Panc1 (cell line): ENCODE data around the gene C12orf42. TPM values are rescaled to one million over a fixed set of nuclear protein-coding genes. Genes with fewer than 3 reads are reported as not detected.

Experiments
- ATAC-seq: fragments of 200-7000 bp; cut with Tn5 transposase; 2 replicates; pipeline ENCODE4 v1.9.1; 2020; ENCODE audit warnings: mild to moderate bottlenecking, moderate library complexity
- BruUV-seq: library from RNA; stranded (reverse); fragments of 400-500 nt; replicated peaks from 2 replicates; lab custom pipeline; 2021; lab: Mats Ljungman, UMichigan
- CTCF ChIA-PET: fragments of 300-600 bp; sonication (Branson Sonifier 250); formaldehyde crosslinking; loops from one replicate; lab custom pipeline; 2022; ENCODE audit warnings: antibody characterized with exemption; lab: Charles Lee
- POLR2A ChIA-PET: fragments of 300-600 bp; sonication (Branson Sonifier 250); formaldehyde crosslinking; loops from one replicate; lab custom pipeline; 2022; ENCODE audit warnings: antibody characterized with exemption; lab: Charles Lee
- DNase-seq: peaks from one replicate; pipeline ENCODE4 v3.0.0-alpha.2; 2010; ENCODE audit warnings: low read depth, low spot score
- H3K27ac ChIP-seq: 2 replicates; pipeline ENCODE4 v1.5.1; 2011; ENCODE audit warnings: mild to moderate bottlenecking, low read length, inconsistent platforms
- H3K27me3 ChIP-seq: fragments of 200-500 bp; sonication (Bioruptor generic); 2 replicates; pipeline ENCODE4 v1.6.0; 2014; ENCODE audit warnings: low read length, inconsistent platforms; ENCODE audit not compliant: control insufficient read depth, insufficient read depth
- H3K36me3 ChIP-seq: fragments of 200-500 bp; sonication (Bioruptor generic); 2 replicates; pipeline ENCODE4 v1.5.1; 2014; ENCODE audit warnings: inconsistent platforms, mild to moderate bottlenecking, low read length, moderate library complexity; ENCODE audit not compliant: control insufficient read depth, insufficient read depth
- H3K4me1 ChIP-seq: 2 replicates; pipeline ENCODE4 v1.5.1; 2011; ENCODE audit warnings: inconsistent platforms, mild to moderate bottlenecking, low read length, moderate library complexity; ENCODE audit not compliant: control insufficient read depth, insufficient read depth
- H3K4me3 ChIP-seq, 2 experiments: 2 replicates each; pipeline ENCODE4 v1.5.1; 2011 to 2012; ENCODE audit warnings: low read depth in 2 of 2, low read length in 2 of 2, mild to moderate bottlenecking in 2 of 2, inconsistent platforms in 1 of 2, moderate library complexity in 1 of 2
- H3K9me3 ChIP-seq: fragments of 200-500 bp; sonication (Bioruptor generic); 2 replicates; pipeline ENCODE4 v1.5.1; 2014; ENCODE audit warnings: low read depth, mild to moderate bottlenecking, inconsistent platforms, low read length, moderate library complexity; ENCODE audit not compliant: control insufficient read depth, insufficient read depth
- CTCF ChIP-seq: fragments of 450-650 bp; IDR thresholded peaks from 2 replicates; pipeline ENCODE4 v1.5.1; 2017; ENCODE audit warnings: mild to moderate bottlenecking
- POLR2AphosphoS5 ChIP-seq: IDR thresholded peaks from 2 replicates; pipeline ENCODE4 v1.6.1; 2012; ENCODE audit warnings: mild to moderate bottlenecking, low read depth, low read length, moderate library complexity
- REST ChIP-seq, 2 experiments: IDR thresholded peaks; 2 replicates each; pipeline ENCODE4 v1.6.1; 2011 to 2012; ENCODE audit warnings: low read depth in 2 of 2, control low read depth in 1 of 2, low read length in 1 of 2, mild to moderate bottlenecking in 1 of 2, moderate library complexity in 1 of 2; ENCODE audit not compliant: insufficient read depth in 1 of 2
- SIN3A ChIP-seq: IDR thresholded peaks from 2 replicates; pipeline ENCODE4 v1.6.1; 2012; ENCODE audit warnings: low read depth, mild to moderate bottlenecking, low read length, moderate library complexity, borderline replicate concordance; ENCODE audit not compliant: insufficient read depth
- TCF7L2 ChIP-seq: IDR thresholded peaks from 2 replicates; pipeline ENCODE4 v1.6.1; 2011; ENCODE audit warnings: mild to moderate bottlenecking, low read depth, low read length, inconsistent platforms
- in situ Hi-C: cut with HindIII; loops from 2 replicates; pipeline ENCODE4 v1.10.0; 2016; ENCODE audit warnings: low sequenced_read_pairs, low pct_unique_long_range_greater_than_20kb
- intact Hi-C: fragments of 100-400 bp; cut with micrococcal nuclease; formaldehyde crosslinking; loops from one replicate; pipeline ENCODE4 v1.10.0; 2022; ENCODE audit not compliant: unreplicated experiment
- total RNA-seq: library from RNA; stranded (reverse); gene quantifications from one replicate; pipeline ENCODE4 v1.2.1, GENCODE V29; 2021; ENCODE audit not compliant: unreplicated experiment

The C12orf42 gene
- total RNA-seq, 1 experiment from 2014 or later = not detected

GRCh38 chr12:103523771-103524170 lies 28.0 kb upstream of the C12orf42 start:
- no peaks in the 10 kb centered on the region for H3K36me3 ChIP-seq
- no peak for TF ChIP-seq CTCF
- TF ChIP-seq TCF7L2 = no peak
- TF ChIP-seq SIN3A = no peak
- no peak for TF ChIP-seq REST (IDR thresholded peaks at IDR 0.05; ENCODE audit: insufficient read depth in 1 of 2, low read depth in 2 of 2, low read length in 1 of 2)
- TF ChIP-seq POLR2AphosphoS5 = no peak
- H3K9me3 ChIP-seq = no peaks in the 10 kb centered on the region
- H3K27me3 ChIP-seq = peaks cover under 1% of the 10 kb centered on the region
- intact Hi-C loops (no loop called here), in situ Hi-C loops (no loop called here)
- ATAC-seq (no peak), DNase-seq (no peak)
- no peak overlapping the region for H3K4me3 ChIP-seq
- H3K27ac ChIP-seq = no peak overlapping the region
- no peaks in the 10 kb centered on the region for H3K4me1 ChIP-seq
- no TSS peak for BruUV-seq
- POLR2A ChIA-PET = no interaction called here
- CTCF ChIA-PET = no interaction called here

- no peaks in the 10 kb centered on the region for H3K9me3 ChIP-seq
- DNase-seq (no peak), ATAC-seq (no peak)
- CTCF ChIA-PET = no interaction called here
- POLR2A ChIA-PET = no interaction called here
- H3K36me3 ChIP-seq = no peaks in the 10 kb centered on the region
- in situ Hi-C loops (no loop called here), intact Hi-C loops (no loop called here)
- no peak overlapping the region for H3K27ac ChIP-seq
- H3K4me1 ChIP-seq = no peaks in the 10 kb centered on the region
- H3K27me3 ChIP-seq = no peaks in the 10 kb centered on the region; the same call in none of the 2 replicates
- no peak for TF ChIP-seq POLR2AphosphoS5
- TF ChIP-seq CTCF = no peak
- no peak for TF ChIP-seq REST (IDR thresholded peaks at IDR 0.05; ENCODE audit: insufficient read depth in 1 of 2, low read depth in 2 of 2, low read length in 1 of 2)
- TF ChIP-seq TCF7L2 = no peak
- no peak for TF ChIP-seq SIN3A
- H3K4me3 ChIP-seq = no peak overlapping the region
- no TSS peak for BruUV-seq
These were observed 25.0 kb upstream of the C12orf42 start for GRCh38 chr12:103520686-103521215.
